Endometrial microvascular endothelial cells (primary cell): ENCODE measurements around the gene FCGBP. TPM values are rescaled to one million over a fixed set of nuclear protein-coding genes. Genes with fewer than 3 reads are reported as not detected.
"Not testable (repeated sequence)": the region's sequence is repeated elsewhere in the genome, so short reads cannot be mapped to it uniquely, and the experiment has no call there.

Experiments used
- in situ Hi-C: cut with HindIII; loops from 2 replicates; pipeline ENCODE4 v1.10.0; 2017; ENCODE audit warnings: low sequenced_read_pairs, low pct_unique_long_range_greater_than_20kb; ENCODE audit errors: inconsistent ontology term
- total RNA-seq: library from RNA; depleted of rRNA; stranded (reverse); fragments of >200 nt; gene quantifications from one replicate; pipeline ENCODE4 v1.2.3, GENCODE V29; 2015; ENCODE audit errors: inconsistent ontology term

Gene FCGBP
- not detected for total RNA-seq

DNA sequence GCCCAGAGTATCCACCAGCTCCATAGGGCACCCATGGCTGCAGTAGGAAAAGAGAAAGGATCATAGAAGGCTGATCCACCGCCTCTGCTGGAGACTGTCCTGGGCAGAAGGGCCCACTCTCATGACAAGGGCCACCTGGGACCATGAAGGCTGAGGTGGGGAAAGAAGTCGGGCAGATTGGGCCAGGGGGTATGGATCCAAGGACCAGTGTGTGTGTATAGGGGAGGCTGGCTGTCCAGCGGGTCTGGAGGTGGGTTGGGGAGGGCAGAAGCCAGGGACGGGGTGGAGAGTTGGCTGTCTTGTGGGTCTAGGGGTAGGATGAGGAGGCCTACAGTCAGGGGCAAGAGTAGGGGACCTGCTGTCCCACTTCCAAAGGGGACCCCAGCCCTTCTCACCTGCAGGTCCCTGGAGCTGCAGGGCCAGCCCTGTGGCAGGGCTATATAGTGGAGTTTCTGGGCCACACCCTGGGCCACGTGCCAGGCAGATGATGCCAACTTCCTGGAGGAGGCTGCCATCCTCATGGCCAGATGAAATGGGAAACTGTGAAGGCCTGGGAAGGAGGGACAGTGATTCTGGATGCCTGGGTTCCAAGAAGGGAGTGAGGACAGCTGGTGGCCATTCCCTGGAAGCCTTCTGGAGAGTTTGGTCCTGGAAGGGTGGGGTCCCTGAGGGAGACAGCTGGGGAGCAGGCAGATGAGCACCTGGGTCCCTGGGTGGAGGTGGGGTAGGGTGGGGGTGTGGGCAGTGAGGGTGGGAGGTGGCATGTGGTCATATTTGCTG lies at the start of gene FCGBP:
TSS of gene FCGBP (minus strand) at position 51 of the 780 bp plus-strand sequence.
- in situ Hi-C loops: no loop called here

- in situ Hi-C loops: no loop called here
Observed at GRCh38 chr19:39983695-39984300, 49.4 kb upstream of the FCGBP start.

DNA sequence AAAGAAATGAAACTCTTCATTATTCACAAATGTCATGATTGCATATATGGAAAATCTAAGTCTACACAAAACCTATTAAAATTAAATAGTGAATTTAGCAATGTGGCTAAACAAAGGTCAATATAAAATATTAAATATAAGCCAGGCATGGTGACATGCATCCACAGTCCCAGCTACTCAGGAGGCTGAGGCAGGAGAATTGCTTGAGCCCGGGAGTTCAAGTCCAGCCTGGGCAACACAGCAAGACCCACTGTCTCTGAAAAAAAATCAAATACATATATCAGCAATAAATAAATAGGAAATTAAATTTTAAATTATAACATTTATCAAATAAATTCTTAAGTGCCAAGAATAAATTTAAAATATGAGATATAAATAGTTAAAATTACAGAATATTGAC lies 48.4 kb upstream of the FCGBP start:
- in situ Hi-C loops: no loop called here

- in situ Hi-C loops: no loop called here
Observed at GRCh38 chr19:39974377-39975155, 40.1 kb upstream of the FCGBP start.

DNA sequence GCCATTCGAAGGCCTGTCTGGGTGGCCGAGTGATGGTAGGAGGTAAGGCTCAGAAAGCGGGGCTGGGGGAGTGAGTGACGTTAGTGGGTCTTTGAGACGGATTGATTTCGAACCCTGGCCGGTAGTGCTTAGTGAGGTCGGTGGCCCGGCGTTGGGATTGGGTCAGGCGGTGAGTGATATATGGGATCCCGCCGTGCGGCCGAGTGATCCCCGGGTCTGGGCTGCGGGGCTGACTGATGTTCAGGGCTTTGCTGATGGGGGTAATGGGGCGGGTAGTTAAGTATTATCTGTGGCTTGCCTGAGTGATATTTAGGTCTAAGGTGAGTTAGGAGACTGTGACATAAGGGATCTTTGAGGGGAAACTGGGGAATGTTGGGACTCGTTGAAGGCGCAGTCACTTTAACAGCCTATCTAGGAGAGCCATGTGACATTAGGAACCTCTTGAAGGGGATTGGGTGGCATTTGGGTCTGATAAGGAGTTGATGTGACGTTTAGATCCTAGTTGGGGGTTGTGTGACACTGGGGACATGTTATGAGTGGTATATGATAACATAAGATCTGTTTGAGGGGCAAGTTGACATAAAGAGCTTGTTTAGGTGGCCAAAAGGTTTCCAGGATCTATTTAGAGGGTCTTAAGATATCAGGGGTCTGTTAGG lies 37.1 kb upstream of the FCGBP start:
- in situ Hi-C loops: no loop called here

- in situ Hi-C loops: no loop called here
Observed at GRCh38 chr19:39970675-39971379, 36.4 kb upstream of the FCGBP start, which contains the start of gene PSMC4. PSMC4 (plus strand) TSS chr19:39971165; CDS start chr19:39971203, 38 bp downstream.

GRCh38 chr19:39970425-39970674 lies 35.9 kb upstream of the FCGBP start:
- in situ Hi-C loops: no loop called here

DNA sequence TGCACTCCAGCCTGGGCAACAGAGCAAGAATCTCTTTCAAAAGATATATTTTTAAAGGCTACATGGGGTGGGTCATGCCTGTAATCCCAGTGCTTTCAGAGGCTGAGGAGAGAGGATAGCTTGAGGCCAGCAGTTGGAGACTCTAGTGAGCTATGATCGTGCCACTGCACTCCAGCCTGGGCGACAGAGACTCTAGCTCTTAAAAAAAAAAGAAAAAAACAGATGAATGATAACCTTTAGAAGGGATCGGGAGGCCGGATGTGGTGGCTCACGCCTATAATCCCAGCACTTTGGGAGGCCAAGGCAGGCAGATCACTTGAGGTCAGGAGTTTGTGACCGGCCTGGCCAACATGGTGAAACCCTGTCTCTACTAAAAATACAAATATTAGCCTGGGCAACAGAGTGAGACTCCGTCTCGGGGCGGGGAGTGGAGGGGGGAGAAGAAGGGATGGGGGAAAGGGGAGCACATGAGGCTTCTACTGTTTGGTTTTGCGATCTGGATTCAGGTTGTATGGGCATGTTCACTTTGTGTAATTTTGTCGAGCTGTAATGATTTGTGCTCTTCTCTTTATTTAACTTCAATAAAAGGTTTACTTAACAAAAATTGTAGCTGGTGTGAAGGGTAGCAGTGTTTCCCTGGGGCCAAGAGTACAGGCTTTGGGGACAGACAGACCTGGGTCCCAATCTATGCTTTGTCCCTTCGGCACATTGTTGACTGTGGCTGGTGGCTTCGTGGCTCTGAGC lies 35.4 kb upstream of the FCGBP start:
- in situ Hi-C loops: no loop called here

DNA sequence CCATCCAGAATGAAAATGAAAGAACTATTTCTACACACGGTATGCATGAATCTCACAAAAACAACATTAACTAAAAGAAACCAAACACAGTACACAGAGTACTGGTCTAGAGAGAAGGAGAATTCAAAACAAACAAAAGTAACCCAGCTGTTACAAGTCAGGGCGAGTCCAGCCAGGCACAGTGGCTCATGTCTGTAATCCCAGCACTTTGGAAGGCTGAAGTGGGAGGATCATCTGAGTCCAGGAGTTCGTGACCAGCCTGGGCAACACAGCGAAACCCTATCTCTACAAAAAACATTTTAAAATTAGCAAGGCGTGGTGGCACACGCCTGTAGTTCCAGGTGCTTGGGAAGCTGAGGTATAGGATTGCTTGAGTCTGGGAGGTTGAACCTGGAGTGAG lies 34.8 kb upstream of the FCGBP start:
- in situ Hi-C loops: no loop called here

DNA sequence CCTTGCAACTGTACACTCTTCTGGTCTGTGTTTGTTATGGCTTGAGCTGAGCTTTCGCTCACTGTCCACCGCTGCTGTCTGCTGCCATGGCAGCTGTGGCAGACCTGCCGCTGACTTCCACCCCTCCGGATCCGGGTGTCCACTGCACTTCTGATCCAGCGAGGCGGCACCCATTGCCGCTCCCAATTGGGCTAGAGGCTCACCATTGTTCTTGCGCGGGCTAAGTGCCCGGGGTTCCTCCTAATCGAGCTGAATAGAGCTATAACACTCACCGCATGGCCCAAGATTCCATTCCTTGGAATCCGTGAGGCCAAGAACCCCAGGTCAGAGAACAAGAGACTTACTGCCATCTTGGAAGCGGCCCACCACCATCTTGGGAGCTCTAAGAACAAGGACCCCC lies 34.4 kb upstream of the FCGBP start:
- in situ Hi-C loops: no loop called here

DNA sequence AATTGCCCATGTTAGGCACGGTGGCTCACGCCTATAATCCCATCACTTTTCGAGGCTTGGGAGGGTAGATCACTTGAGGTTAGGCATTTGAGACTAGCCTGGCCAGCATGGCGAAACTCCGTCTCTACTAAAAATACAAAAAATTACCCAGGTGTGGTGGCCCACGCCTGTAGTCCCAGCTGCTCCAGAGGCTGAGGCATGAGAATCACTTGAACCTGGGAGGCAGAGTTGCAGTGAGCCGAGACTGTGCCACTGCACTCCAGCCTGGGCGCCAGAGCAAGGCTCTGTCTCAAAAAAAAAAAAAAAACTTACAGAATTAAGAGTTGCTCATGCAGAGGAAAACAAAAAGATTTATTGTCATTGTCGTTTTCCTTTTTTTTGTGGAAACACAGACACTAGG lies 33.1 kb upstream of the FCGBP start:
- in situ Hi-C loops: no loop called here

DNA sequence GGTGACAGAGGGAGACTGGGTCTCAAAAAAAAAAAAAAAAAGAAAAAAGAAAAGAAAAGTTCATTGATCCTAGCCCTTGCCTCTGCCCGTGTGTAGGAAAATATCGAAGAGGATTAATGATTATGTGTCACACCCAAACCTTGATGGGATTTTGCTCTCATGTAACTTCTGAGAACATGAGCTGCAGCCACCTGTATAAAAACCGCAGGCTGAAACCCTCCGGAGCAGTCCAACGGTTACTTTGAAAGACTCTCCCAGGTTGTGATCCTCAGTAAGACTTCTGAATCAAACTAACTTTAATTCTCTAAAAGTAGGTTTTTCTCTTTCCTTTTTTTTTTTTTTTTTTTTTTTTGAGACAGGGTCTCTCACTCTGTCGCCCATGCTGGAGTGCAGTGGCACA lies 32.2 kb upstream of the FCGBP start:
- in situ Hi-C loops: no loop called here

- in situ Hi-C loops: no loop called here
Observed at GRCh38 chr19:39963898-39964297, 29.5 kb upstream of the FCGBP start.

- in situ Hi-C loops: not testable (repeated sequence)
Observed at GRCh38 chr19:39959407-39959806, 25.0 kb upstream of the FCGBP start.

DNA sequence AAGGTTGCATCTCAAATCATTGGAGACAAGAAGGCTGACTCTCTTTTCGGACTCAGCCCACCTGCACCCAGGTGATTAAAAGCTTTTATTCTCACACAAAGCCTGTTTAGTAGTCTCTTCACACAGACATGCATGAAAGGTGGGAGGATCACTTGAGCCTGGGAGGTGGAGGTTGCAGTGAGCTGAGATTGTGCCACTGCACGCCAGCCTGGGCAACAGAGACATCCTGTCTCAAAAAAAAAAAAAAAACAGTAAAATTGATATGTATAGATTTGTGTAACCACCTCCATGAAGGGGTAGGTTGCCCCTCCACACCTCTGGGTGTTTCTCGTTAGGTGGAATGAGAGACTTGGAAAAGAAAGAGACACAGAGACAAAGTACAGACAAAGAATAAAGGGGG lies 24.5 kb upstream of the FCGBP start:
- in situ Hi-C loops: not testable (repeated sequence)

DNA sequence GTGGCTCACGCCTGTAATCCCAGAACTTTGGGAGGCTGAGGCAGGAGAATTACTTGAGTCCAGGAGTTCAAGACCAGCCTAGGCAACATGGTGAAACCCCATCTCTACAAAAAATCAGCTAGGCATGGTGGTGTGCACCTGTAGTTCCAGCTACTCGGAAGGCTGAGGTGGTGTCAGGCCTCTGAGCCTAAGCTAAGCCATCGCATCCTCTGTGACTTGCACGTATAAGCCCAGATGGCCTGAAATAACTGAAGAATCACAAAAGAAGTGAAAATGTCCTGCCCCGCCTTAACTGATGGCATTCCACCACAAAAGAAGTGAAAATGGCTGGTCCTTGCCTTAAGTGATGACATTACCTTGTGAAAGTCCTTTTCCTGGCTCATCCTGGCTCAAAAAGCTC lies 23.5 kb upstream of the FCGBP start:
- in situ Hi-C loops: not testable (repeated sequence)

GRCh38 chr19:39953915-39954314 lies 19.5 kb upstream of the FCGBP start:
- in situ Hi-C loops: no loop called here

DNA sequence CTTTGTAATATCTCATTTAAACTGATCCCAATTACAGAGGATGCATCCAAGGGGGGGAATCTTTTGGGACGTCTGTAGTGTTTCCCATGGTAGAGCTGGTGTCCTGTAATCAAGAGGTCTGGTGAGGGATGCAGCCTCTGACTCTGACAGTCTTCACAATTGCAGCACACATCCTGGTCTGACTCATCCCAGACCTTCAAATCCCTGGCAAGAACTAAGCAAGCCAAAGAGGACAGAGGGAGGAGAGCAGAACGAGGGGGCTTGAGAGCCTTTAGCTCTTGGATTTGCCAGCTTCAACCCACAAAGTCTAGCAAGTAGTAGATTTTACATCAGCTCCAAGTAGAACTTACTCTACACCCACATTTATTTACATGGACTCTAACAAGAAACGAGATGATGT lies 17.3 kb upstream of the FCGBP start:
- in situ Hi-C loops: no loop called here
